CD4-positive, alpha-beta T cell (primary cell): Measurements from ENCODE around the gene NDC1. TPM values are rescaled to one million over a fixed set of nuclear protein-coding genes. Genes with fewer than 3 reads are reported as not detected.

Experiments
- ATAC-seq: fragments of 200-7000 bp; cut with Tn5 transposase; one replicate; pipeline ENCODE4 v1.10.0; 2022; ENCODE audit warnings: mild to moderate bottlenecking; ENCODE audit not compliant: poor library complexity
- CTCF ChIA-PET: fragments of 350-600 bp; sonication (Branson Sonifier 250); formaldehyde crosslinking; loops from one replicate; lab custom pipeline; 2021; ENCODE audit warnings: antibody characterized with exemption, inconsistent platforms; lab: Charles Lee
- POLR2A ChIA-PET: fragments of 350-600 bp; sonication (Branson Sonifier 250); formaldehyde crosslinking; loops from one replicate; lab custom pipeline; 2021; ENCODE audit warnings: antibody characterized with exemption, inconsistent platforms; lab: Charles Lee
- DNase-seq, 14 experiments: peaks; one replicate each; pipeline ENCODE4 v3.0.0-alpha.2; 2013 to 2020; ENCODE audit warnings: mixed read lengths in 2 of 14
- H3K27ac ChIP-seq, 2 donors: one replicate each; pipeline versions ENCODE4 v1.5.1 to v1.7.0; 2013; ENCODE audit warnings: low read length in 2 of 2, low read depth in 1 of 2, mild to moderate bottlenecking in 1 of 2
- H3K27me3 ChIP-seq, 2 experiments: 1 replicate in 1 of 2; 2 replicates in 1 of 2; pipeline versions ENCODE4 v1.6.1 to v1.7.0; 2013; ENCODE audit warnings: low read length in 2 of 2, control low read depth in 1 of 2, mild to moderate bottlenecking in 1 of 2, moderate library complexity in 1 of 2; ENCODE audit not compliant: insufficient read depth in 2 of 2, control insufficient read depth in 1 of 2
- H3K36me3 ChIP-seq: one replicate; pipeline ENCODE4 v1.6.1; 2013; ENCODE audit warnings: low read length, control low read depth; ENCODE audit not compliant: insufficient read depth
- H3K4me1 ChIP-seq: one replicate; pipeline ENCODE4 v1.6.1; 2013; ENCODE audit warnings: low read length, control low read depth; ENCODE audit not compliant: insufficient read depth
- H3K4me3 ChIP-seq: one replicate; pipeline ENCODE4 v1.5.1; 2013; ENCODE audit warnings: mild to moderate bottlenecking, low read length, moderate library complexity
- H3K9me3 ChIP-seq, 2 experiments: 1 replicate in 1 of 2; 2 replicates in 1 of 2; pipeline versions ENCODE4 v1.6.1 to v1.7.0; 2013; ENCODE audit warnings: low read length in 2 of 2, mild to moderate bottlenecking in 2 of 2, control low read depth in 1 of 2, moderate library complexity in 1 of 2; ENCODE audit not compliant: control insufficient read depth in 1 of 2, insufficient read depth in 1 of 2
- H3K27ac Mint-ChIP-seq: one replicate; pipeline ENCODE4 v1.8.0; 2020; ENCODE audit warnings: mixed read lengths
- H3K27me3 Mint-ChIP-seq: one replicate; pipeline ENCODE4 v1.8.0; 2021; ENCODE audit warnings: mixed read lengths
- H3K36me3 Mint-ChIP-seq: one replicate; pipeline ENCODE4 v1.8.0; 2021; ENCODE audit warnings: low read depth, mixed read lengths
- H3K4me1 Mint-ChIP-seq: one replicate; pipeline ENCODE4 v1.8.0; 2021; ENCODE audit warnings: low read depth, mixed read lengths
- H3K4me3 Mint-ChIP-seq: one replicate; pipeline ENCODE4 v1.8.0; 2020; ENCODE audit warnings: mild to moderate bottlenecking, mixed read lengths
- H3K9me3 Mint-ChIP-seq: one replicate; pipeline ENCODE4 v1.8.0; 2020; ENCODE audit warnings: mixed read lengths
- CTCF ChIP-seq: fragments of 200-600 bp; IDR thresholded peaks from one replicate; pipeline ENCODE4 v1.8.0; 2022; ENCODE audit warnings: antibody characterized with exemption, mild to moderate bottlenecking
- intact Hi-C, 2 experiments: fragments of 100-400 bp; cut with DNase I in 1 of 2; cut with micrococcal nuclease in 1 of 2; formaldehyde crosslinking; loops; one replicate each; pipeline versions ENCODE4 v1.15.1 to v1.9.0; 2023 to 2025; cut with DNase I, micrococcal nuclease
- total RNA-seq, 174 experiments: library from RNA in 2 of 174; stranded (reverse) in 2 of 174; gene quantifications; one replicate each; pipeline ENCODE4 v1.2.3 and lab custom pipeline; 2021 to 2026

The NDC1 gene
- total RNA-seq, 2 experiments from 2014 or later = 5.4 to 8.1 TPM

DNA sequence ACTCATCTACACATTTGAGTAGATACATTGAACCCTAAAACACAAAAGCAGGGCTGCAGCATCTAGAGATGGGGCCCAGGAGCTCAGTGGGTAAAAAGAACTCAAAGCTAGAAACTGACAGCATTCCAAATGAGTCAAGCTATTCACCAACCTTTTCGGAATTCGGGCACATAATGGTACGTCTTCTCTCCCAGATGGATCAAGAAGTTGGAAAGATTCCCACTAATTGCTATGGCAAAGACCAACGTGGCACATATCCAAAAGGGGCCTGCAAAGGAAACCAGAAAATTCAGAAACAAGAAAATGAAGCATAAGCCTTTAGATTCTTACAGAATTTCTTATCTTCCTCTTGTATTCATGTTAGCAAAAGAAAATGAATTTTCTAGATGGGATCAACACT is 33.1 kb upstream of the NDC1 start:
- no peak overlapping the region for H3K27ac ChIP-seq
- no peaks in the 10 kb centered on the region for H3K9me3 ChIP-seq
- Mint-ChIP-seq H3K9me3 (no peaks in the 10 kb centered on the region), H3K36me3 (peaks cover 83% of the 10 kb centered on the region), H3K4me3 (no peak overlapping the region), H3K27me3 (no peaks in the 10 kb centered on the region), H3K27ac (no peak overlapping the region), H3K4me1 (no peaks in the 10 kb centered on the region)
- ChIA-PET CTCF (interaction anchor here (1.7 kb wide), 1 partner anchor 10 kb away, joined by 9 read pairs; no protein-coding TSS in a partner anchor), POLR2A (no interaction called here)
- H3K4me1 ChIP-seq = no peaks in the 10 kb centered on the region
- TF ChIP-seq CTCF = no peak
- H3K27me3 ChIP-seq = no peaks in the 10 kb centered on the region
- peaks cover 70% of the 10 kb centered on the region for H3K36me3 ChIP-seq
- intact Hi-C loops = no loop called here
- ATAC-seq = no peak
- DNase-seq = no peak
- no peak overlapping the region for H3K4me3 ChIP-seq

GRCh38 chr1:53869454-53870117 is 31.5 kb upstream of the NDC1 start:
- Mint-ChIP-seq H3K27me3 (no peaks in the 10 kb centered on the region), H3K4me1 (no peaks in the 10 kb centered on the region), H3K36me3 (peaks cover 74% of the 10 kb centered on the region), H3K9me3 (no peaks in the 10 kb centered on the region), H3K4me3 (no peak overlapping the region), H3K27ac (no peak overlapping the region)
- intact Hi-C loops = no loop called here
- H3K36me3 ChIP-seq = peaks cover 59% of the 10 kb centered on the region
- H3K27ac ChIP-seq = no peak overlapping the region
- H3K4me3 ChIP-seq = no peak overlapping the region
- no peak for ATAC-seq
- ChIA-PET POLR2A (no interaction called here), CTCF (interaction anchor here (0.7 to 1.6 kb wide), 2 partner anchors 9 to 84 kb away, joined by 3 to 4 read pairs; no protein-coding TSS in a partner anchor)
- no peak for TF ChIP-seq CTCF
- H3K27me3 ChIP-seq = no peaks in the 10 kb centered on the region
- no peak for DNase-seq
- no peaks in the 10 kb centered on the region for H3K9me3 ChIP-seq
- H3K4me1 ChIP-seq = no peaks in the 10 kb centered on the region

GRCh38 chr1:53868565-53868964 is 30.5 kb upstream of the NDC1 start:
- no peak for TF ChIP-seq CTCF
- no peaks in the 10 kb centered on the region for H3K4me1 Mint-ChIP-seq
- ChIA-PET POLR2A (interaction anchor here (0.7 kb wide), 1 partner anchor 910 kb away, joined by 3 read pairs; no protein-coding TSS in a partner anchor), CTCF (interaction anchor here (1.1 to 1.6 kb wide), 2 partner anchors 10 to 91 kb away, joined by 3 to 4 read pairs; no protein-coding TSS in a partner anchor)
- Histone ChIP-seq H3K4me3 (no peak overlapping the region), H3K4me1 (no peaks in the 10 kb centered on the region), H3K27ac (no peak overlapping the region), H3K27me3 (no peaks in the 10 kb centered on the region), H3K36me3 (peaks cover 59% of the 10 kb centered on the region), H3K9me3 (no peaks in the 10 kb centered on the region)
- intact Hi-C loops = no loop called here
- no peak for DNase-seq
- no peak overlapping the region for H3K4me3 Mint-ChIP-seq
- H3K27ac Mint-ChIP-seq = no peak overlapping the region
- peaks cover 74% of the 10 kb centered on the region for H3K36me3 Mint-ChIP-seq
- no peaks in the 10 kb centered on the region for H3K9me3 Mint-ChIP-seq
- no peak for ATAC-seq
- no peaks in the 10 kb centered on the region for H3K27me3 Mint-ChIP-seq
